HEK293T (cell line): ENCODE data around the gene GULP1.

Experiments used
- BHLHE40 ChIP-seq: fragments of 450-650 bp; IDR thresholded peaks from 2 replicates; pipeline ENCODE4 v1.6.1; 2016; ENCODE audit warnings: mild to moderate bottlenecking, moderate library complexity, borderline replicate concordance
- ELF4 ChIP-seq: fragments of 450-650 bp; IDR thresholded peaks from 2 replicates; pipeline ENCODE4 v1.6.1; 2017; ENCODE audit warnings: antibody characterized with exemption
- FOXK2 ChIP-seq: fragments of 450-650 bp; IDR thresholded peaks from 2 replicates; pipeline ENCODE4 v1.6.1; 2016; ENCODE audit warnings: mild to moderate bottlenecking
- FOXM1 ChIP-seq: fragments of 450-650 bp; IDR thresholded peaks from 2 replicates; pipeline ENCODE4 v1.6.1; 2017; ENCODE audit warnings: mild to moderate bottlenecking, borderline replicate concordance
- LEF1 ChIP-seq: fragments of 450-650 bp; IDR thresholded peaks from 2 replicates; pipeline ENCODE4 v1.6.1; 2017; ENCODE audit warnings: mild to moderate bottlenecking, borderline replicate concordance
- SP1 ChIP-seq: fragments of 450-650 bp; IDR thresholded peaks from 2 replicates; pipeline ENCODE4 v1.6.1; 2017
- TF ChIP-seq, protein P1 (sequence below): fragments of 450-650 bp; IDR thresholded peaks from 2 replicates; pipeline ENCODE4 v1.6.1; 2016

DNA sequence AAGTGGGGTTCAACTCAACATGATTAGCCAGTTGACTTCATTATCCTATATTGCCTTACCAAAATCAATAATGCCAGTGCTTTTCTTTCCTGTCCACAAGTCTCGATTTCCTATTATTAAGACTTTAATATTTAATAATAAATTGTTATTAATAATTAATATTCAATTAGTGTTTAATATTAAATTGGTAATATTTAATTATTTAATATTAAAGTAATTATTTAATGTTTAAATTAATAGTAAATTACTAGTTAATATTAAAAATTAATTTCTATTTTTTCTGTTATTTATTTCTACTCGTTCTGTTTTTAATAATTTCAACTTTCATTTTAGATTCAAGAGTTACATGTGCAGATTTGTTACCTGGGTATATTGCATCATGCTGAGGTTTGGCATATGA, 243.2 kb downstream of the GULP1 start:
- no peak for TF ChIP-seq BHLHE40
- TF ChIP-seq SP1: no peak
- TF ChIP-seq, protein P1, sequence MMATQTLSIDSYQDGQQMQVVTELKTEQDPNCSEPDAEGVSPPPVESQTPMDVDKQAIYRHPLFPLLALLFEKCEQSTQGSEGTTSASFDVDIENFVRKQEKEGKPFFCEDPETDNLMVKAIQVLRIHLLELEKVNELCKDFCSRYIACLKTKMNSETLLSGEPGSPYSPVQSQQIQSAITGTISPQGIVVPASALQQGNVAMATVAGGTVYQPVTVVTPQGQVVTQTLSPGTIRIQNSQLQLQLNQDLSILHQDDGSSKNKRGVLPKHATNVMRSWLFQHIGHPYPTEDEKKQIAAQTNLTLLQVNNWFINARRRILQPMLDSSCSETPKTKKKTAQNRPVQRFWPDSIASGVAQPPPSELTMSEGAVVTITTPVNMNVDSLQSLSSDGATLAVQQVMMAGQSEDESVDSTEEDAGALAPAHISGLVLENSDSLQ: no peak
- TF ChIP-seq LEF1: no peak
- TF ChIP-seq FOXK2: no peak
- TF ChIP-seq ELF4: no peak
- no peak for TF ChIP-seq FOXM1
